Ectodermal cell (in vitro differentiated cells): ENCODE results near the gene FRMD7.

Source experiments
- H3K27ac ChIP-seq: 2 replicates; pipeline ENCODE4 v1.7.0; 2013; ENCODE audit warnings: mild to moderate bottlenecking, low read depth, low read length; ENCODE audit not compliant: insufficient read depth, poor library complexity, severe bottlenecking
- H3K27me3 ChIP-seq: 2 replicates; pipeline ENCODE4 v1.7.0; 2013; ENCODE audit warnings: mild to moderate bottlenecking, low read length; ENCODE audit not compliant: insufficient read depth, control insufficient read depth, poor library complexity, severe bottlenecking
- H3K36me3 ChIP-seq: one replicate; pipeline ENCODE4 v1.7.0; 2013; ENCODE audit warnings: low read length; ENCODE audit not compliant: control insufficient read depth, insufficient read depth
- H3K4me1 ChIP-seq: one replicate; pipeline ENCODE4 v1.7.0; 2013; ENCODE audit warnings: low read length; ENCODE audit not compliant: control insufficient read depth, insufficient read depth
- H3K4me3 ChIP-seq: 2 replicates; pipeline ENCODE4 v1.7.0; 2013; ENCODE audit warnings: low read depth, low read length, control low read depth; ENCODE audit not compliant: insufficient read depth
- H3K9me3 ChIP-seq: 2 replicates; pipeline ENCODE4 v1.7.0; 2013; ENCODE audit warnings: mild to moderate bottlenecking, low read length, moderate library complexity; ENCODE audit not compliant: control insufficient read depth
- WGBS, 2 experiments: methylation state at CpG; one replicate each; pipeline ENCODE4 v1.1.7; 2013; ENCODE audit warnings: missing lambda C conversion rate in 2 of 2; 5-methylcytosine and 5-hydroxymethylcytosine counted together

FRMD7 gene

GRCh38 chrX:132043977-132044376 lies 83.8 kb downstream of the FRMD7 start:
- no peaks in the 10 kb centered on the region for H3K9me3 ChIP-seq
- H3K4me3 ChIP-seq: no peak overlapping the region
- H3K36me3 ChIP-seq: no peaks in the 10 kb centered on the region
- H3K27ac ChIP-seq: no peak overlapping the region
- 67% methylated on average over 1 to 2 of the region's 2 CpGs for WGBS, 2 experiments
- H3K4me1 ChIP-seq: peaks cover 8% of the 10 kb centered on the region
- H3K27me3 ChIP-seq: no peaks in the 10 kb centered on the region

DNA sequence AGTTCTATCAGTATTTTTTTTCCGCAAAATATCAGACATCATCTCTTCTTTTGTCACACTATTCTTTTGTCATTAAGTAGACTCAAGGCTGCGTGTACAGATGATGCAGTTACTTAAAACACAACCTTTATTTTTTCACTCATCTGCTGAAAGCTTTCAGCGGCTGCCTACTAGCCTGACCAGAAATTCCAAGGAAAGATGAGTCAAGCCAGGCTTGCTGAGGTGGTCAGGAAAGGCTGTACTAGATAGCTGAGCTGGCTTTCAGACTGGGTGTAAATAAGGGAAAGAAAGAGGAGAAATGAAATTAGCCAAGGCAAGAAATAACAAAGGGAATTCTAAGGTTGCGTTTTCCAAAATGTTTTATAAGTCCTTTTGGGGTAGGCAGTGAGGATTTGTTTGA lies 86.8 kb downstream of the FRMD7 start:
- Histone ChIP-seq H3K27ac (no peak overlapping the region), H3K9me3 (no peaks in the 10 kb centered on the region), H3K36me3 (no peaks in the 10 kb centered on the region), H3K4me3 (no peak overlapping the region), H3K27me3 (no peaks in the 10 kb centered on the region), H3K4me1 (peaks cover 8% of the 10 kb centered on the region)
- 67 to 74% methylated on average over 4 of the region's 4 CpGs for WGBS, 2 experiments

DNA sequence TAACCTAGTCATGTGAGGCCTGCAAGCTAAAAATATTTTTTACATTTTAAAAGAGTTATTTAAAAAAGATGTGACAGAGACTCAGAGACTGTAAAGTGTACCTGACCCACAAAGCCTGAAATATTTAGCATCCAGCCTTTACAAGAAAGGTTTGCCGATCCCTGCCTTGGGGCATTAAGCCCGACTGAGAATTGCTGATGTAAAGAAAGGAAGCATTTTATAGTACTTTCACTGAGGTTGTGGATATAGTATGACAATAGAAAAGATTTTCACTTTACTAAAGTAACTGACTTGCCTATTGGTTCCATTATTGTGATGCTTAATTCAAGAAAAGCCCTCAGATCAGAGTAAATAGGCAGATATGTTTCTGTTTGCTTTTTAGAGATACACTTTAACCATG lies 87.8 kb downstream of the FRMD7 start:
- no peak overlapping the region for H3K27ac ChIP-seq
- 58% methylated on average over 2 of the region's 2 CpGs; no CpG with 5 or more reads in 1 of the 2 experiments for WGBS, 2 experiments

GRCh38 chrX:132037479-132037993 lies 90.3 kb downstream of the FRMD7 start:
- H3K27ac ChIP-seq: no peak overlapping the region
- peaks cover 3% of the 10 kb centered on the region for H3K4me1 ChIP-seq
- no peaks in the 10 kb centered on the region for H3K36me3 ChIP-seq
- 56 to 68% methylated on average over 3 to 4 of the region's 5 CpGs for WGBS, 2 experiments
- no peaks in the 10 kb centered on the region for H3K9me3 ChIP-seq
- H3K27me3 ChIP-seq: no peaks in the 10 kb centered on the region
- no peak overlapping the region for H3K4me3 ChIP-seq

More for the DNA sequence above, 87.8 kb downstream of the FRMD7 start:
- H3K27me3 ChIP-seq: no peaks in the 10 kb centered on the region
- no peaks in the 10 kb centered on the region for H3K9me3 ChIP-seq
- H3K4me1 ChIP-seq: peaks cover 3% of the 10 kb centered on the region
- H3K36me3 ChIP-seq: no peaks in the 10 kb centered on the region
- H3K4me3 ChIP-seq: no peak overlapping the region

DNA sequence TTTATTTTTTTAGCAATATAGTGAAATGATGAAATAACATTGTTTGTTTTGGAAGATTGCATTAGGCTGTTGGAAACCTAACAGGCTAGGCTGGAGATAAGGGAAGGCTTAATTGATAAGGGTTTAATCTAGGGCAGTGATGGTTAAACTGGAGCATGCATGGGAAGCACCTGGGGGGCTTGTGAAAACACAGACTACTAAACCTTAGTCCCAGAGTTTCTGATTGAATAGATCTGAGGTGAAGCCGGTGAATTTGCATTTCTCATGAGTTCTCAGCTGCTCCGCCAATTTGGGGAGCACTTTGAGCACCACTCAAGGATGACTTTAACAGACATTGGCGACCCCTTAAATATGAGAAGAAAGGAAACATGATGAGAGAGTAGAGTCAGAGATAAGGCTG lies 93.2 kb downstream of the FRMD7 start:
- H3K36me3 ChIP-seq: no peaks in the 10 kb centered on the region
- H3K4me3 ChIP-seq: no peak overlapping the region
- no peaks in the 10 kb centered on the region for H3K9me3 ChIP-seq
- no peak overlapping the region for H3K27ac ChIP-seq
- H3K27me3 ChIP-seq: no peaks in the 10 kb centered on the region
- peaks cover 3% of the 10 kb centered on the region for H3K4me1 ChIP-seq
- 92 to 96% methylated on average over 3 of the region's 3 CpGs for WGBS, 2 experiments

GRCh38 chrX:132033166-132033565 lies 94.7 kb downstream of the FRMD7 start:
- Histone ChIP-seq H3K36me3 (no peaks in the 10 kb centered on the region), H3K27ac (no peak overlapping the region), H3K4me1 (peaks cover 3% of the 10 kb centered on the region), H3K4me3 (no peak overlapping the region), H3K27me3 (no peaks in the 10 kb centered on the region), H3K9me3 (no peaks in the 10 kb centered on the region)
- WGBS, 2 experiments: 91 to 94% methylated on average over 3 of the region's 3 CpGs

DNA sequence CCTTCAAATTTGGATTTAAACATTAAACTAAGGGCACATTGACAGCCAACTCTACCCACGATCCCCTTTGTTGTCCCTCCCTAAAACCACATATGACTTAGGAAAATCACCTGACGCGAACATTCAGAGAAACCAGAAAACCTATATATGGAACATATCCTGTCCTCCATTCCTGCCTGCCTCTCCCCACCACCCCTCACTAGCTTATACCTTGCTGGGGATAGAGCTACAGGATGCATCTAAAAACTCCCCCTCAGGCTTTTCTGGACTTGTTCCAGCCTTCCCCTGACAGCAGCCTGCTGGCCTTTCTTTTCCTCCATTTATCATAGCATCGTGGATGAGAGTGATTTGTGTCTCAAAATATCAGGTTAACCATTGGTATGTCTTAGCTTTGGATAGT lies 96.0 kb downstream of the FRMD7 start:
- Histone ChIP-seq H3K4me3 (no peak overlapping the region), H3K4me1 (peaks cover 3% of the 10 kb centered on the region), H3K9me3 (no peaks in the 10 kb centered on the region), H3K27ac (no peak overlapping the region), H3K36me3 (no peaks in the 10 kb centered on the region), H3K27me3 (no peaks in the 10 kb centered on the region)
- WGBS, 2 experiments: 87 to 96% methylated on average over 3 to 4 of the region's 4 CpGs

DNA sequence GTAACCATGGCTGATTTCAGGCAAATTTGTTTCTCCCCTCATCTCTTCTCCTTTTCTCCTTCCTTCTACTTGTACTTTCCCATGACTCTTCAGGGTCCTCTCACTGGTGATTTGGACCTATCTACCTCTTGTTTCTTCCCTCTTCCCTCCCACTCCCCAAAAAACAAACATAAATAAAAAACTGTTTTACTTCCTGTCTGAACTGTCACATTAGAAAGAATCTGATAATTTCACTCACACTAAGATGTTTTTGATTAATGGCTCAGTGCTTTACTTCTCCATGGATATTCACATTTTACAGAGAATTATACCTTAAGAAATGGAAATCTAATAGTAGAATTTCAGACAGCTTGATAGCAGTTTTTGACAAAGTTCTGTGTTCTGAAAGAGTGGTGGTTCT lies 97.6 kb downstream of the FRMD7 start:
- Histone ChIP-seq H3K36me3 (no peaks in the 10 kb centered on the region), H3K4me1 (peaks cover 3% of the 10 kb centered on the region), H3K27me3 (no peaks in the 10 kb centered on the region), H3K27ac (no peak overlapping the region), H3K9me3 (no peaks in the 10 kb centered on the region), H3K4me3 (no peak overlapping the region)
